Forelimb muscle (tissue), 1 donor: ENCODE measurements around the gene S1PR1. TPM values are rescaled to one million over a fixed set of nuclear protein-coding genes. Genes with fewer than 3 reads are reported as not detected.

ENCODE experiments used
- DNase-seq: peaks from one replicate; pipeline ENCODE4 v3.0.0-alpha.2; 2013; ENCODE audit warnings: low read depth
- polyA plus RNA-seq: library from polyadenylated mRNA; unstranded; fragments of 120-200 nt; gene quantifications from one replicate; pipeline ENCODE4 v1.2.1, GENCODE V29; 2013; ENCODE audit not compliant: insufficient read length

Gene S1PR1
- polyA plus RNA-seq, 1 donor = 9.5 TPM

- DNase-seq = no peak
Measured at GRCh38 chr1:101280049-101280592, 43.3 kb downstream of the S1PR1 start.

GRCh38 chr1:101280942-101281654 is 44.3 kb downstream of the S1PR1 start:
- no peak for DNase-seq

GRCh38 chr1:101281751-101282150 is 44.9 kb downstream of the S1PR1 start:
- DNase-seq = no peak

- no peak for DNase-seq
Measured at GRCh38 chr1:101282314-101283038, 45.7 kb downstream of the S1PR1 start.

- DNase-seq = no peak
Measured at GRCh38 chr1:101283443-101283842, 46.6 kb downstream of the S1PR1 start.

- DNase-seq = no peak
Measured at GRCh38 chr1:101284021-101284420, 47.2 kb downstream of the S1PR1 start.

GRCh38 chr1:101284622-101285218 is 47.9 kb downstream of the S1PR1 start:
- DNase-seq = no peak

GRCh38 chr1:101285922-101286570 is 49.2 kb downstream of the S1PR1 start:
- no peak for DNase-seq

GRCh38 chr1:101288491-101288944 is 51.7 kb downstream of the S1PR1 start:
- peak; percentile 55 for DNase-seq

GRCh38 chr1:101290119-101290921 is 53.5 kb downstream of the S1PR1 start:
- no peak for DNase-seq

Other genes starting within 250 kb of the S1PR1 start
- 53.8 TPM for gene DPH5, start 211.2 kb upstream of the S1PR1 start, polyA plus RNA-seq